Natural killer cell (primary cell): ENCODE results near the gene SCN1A. TPM values are rescaled to one million over a fixed set of nuclear protein-coding genes. Genes with fewer than 3 reads are reported as not detected.

Experiments
- ATAC-seq, 3 donors: fragments of 150-1000 bp in 2 of 3; fragments of 200-7000 bp in 1 of 3; cut with Tn5 transposase; 1 replicate in 1 of 3; 2 replicates in 2 of 3; pipeline ENCODE4 v1.10.0; 2021; ENCODE audit warnings: mild to moderate bottlenecking in 2 of 3, moderate library complexity in 2 of 3
- DNase-seq, 2 donors: peaks; one replicate each; pipeline versions ENCODE4 v3.0.0 to v3.0.0-alpha.2; 2013 to 2021; ENCODE audit warnings: mixed read lengths in 1 of 2
- H3K27ac ChIP-seq: one replicate; pipeline ENCODE4 v1.5.1; 2013; ENCODE audit warnings: mild to moderate bottlenecking, low read length
- H3K27me3 ChIP-seq: one replicate; pipeline ENCODE4 v1.6.1; 2013; ENCODE audit warnings: low read length; ENCODE audit not compliant: control insufficient read depth, insufficient read depth
- H3K36me3 ChIP-seq: one replicate; pipeline ENCODE4 v1.6.1; 2013; ENCODE audit warnings: low read length; ENCODE audit not compliant: control insufficient read depth, insufficient read depth
- H3K4me1 ChIP-seq: one replicate; pipeline ENCODE4 v1.6.1; 2013; ENCODE audit warnings: low read length; ENCODE audit not compliant: control insufficient read depth, insufficient read depth
- H3K4me3 ChIP-seq: one replicate; pipeline ENCODE4 v1.5.1; 2013; ENCODE audit warnings: low read length
- H3K9me3 ChIP-seq: one replicate; pipeline ENCODE4 v1.6.1; 2013; ENCODE audit warnings: low read length; ENCODE audit not compliant: control insufficient read depth, insufficient read depth
- H3K27ac Mint-ChIP-seq, 2 donors: one replicate each; pipeline ENCODE4 v1.8.0; 2022; ENCODE audit warnings: mild to moderate bottlenecking in 2 of 2, mixed read lengths in 2 of 2, moderate library complexity in 1 of 2
- H3K27me3 Mint-ChIP-seq, 2 donors: one replicate each; pipeline ENCODE4 v1.8.0; 2022; ENCODE audit warnings: low read depth in 2 of 2, mixed read lengths in 2 of 2
- H3K36me3 Mint-ChIP-seq: one replicate; pipeline ENCODE4 v1.8.0; 2022; ENCODE audit warnings: mixed read lengths
- H3K4me1 Mint-ChIP-seq, 2 donors: one replicate each; pipeline ENCODE4 v1.8.0; 2022; ENCODE audit warnings: mixed read lengths in 2 of 2
- H3K4me3 Mint-ChIP-seq: one replicate; pipeline ENCODE4 v1.8.0; 2022; ENCODE audit warnings: mild to moderate bottlenecking, moderate library complexity, mixed read lengths
- H3K9me3 Mint-ChIP-seq, 2 donors: one replicate each; pipeline ENCODE4 v1.8.0; 2022; ENCODE audit warnings: mixed read lengths in 2 of 2
- CTCF ChIP-seq: fragments of 200-600 bp; IDR thresholded peaks from one replicate; pipeline ENCODE4 v1.8.0; 2022; ENCODE audit warnings: antibody characterized with exemption
- WGBS: methylation state at CpG from one replicate; pipeline ENCODE4 v1.1.7; 2013; ENCODE audit warnings: missing lambda C conversion rate; ENCODE audit not compliant: insufficient coverage; 5-methylcytosine and 5-hydroxymethylcytosine counted together
- intact Hi-C: fragments of 100-400 bp; cut with micrococcal nuclease; formaldehyde crosslinking; loops from one replicate; pipeline ENCODE4 v1.14.2; 2022
- total RNA-seq, 4 donors: library from RNA; stranded (reverse); fragments of 120-200 nt in 1 of 4; gene quantifications; one replicate each; pipeline versions ENCODE4 v1.2.3 to v1.2.4, GENCODE V29; 2013 to 2022

Gene SCN1A
- total RNA-seq, 3 donors from 2014 or later (not counting 1 experiment from before 2014, with no cell fraction given): not detected

GRCh38 chr2:166092889-166093288, 34.9 kb downstream of the SCN1A start:
- H3K36me3 Mint-ChIP-seq: no peaks in the 10 kb centered on the region
- H3K4me3 Mint-ChIP-seq: no peak overlapping the region
- TF ChIP-seq CTCF: no peak
- Histone ChIP-seq H3K9me3 (no peaks in the 10 kb centered on the region), H3K36me3 (no peaks in the 10 kb centered on the region), H3K4me3 (no peak overlapping the region), H3K27ac (no peak overlapping the region), H3K27me3 (no peaks in the 10 kb centered on the region), H3K4me1 (no peaks in the 10 kb centered on the region)
- no peak overlapping the region for H3K27ac Mint-ChIP-seq
- intact Hi-C loops: no loop called here
- no peaks in the 10 kb centered on the region for H3K9me3 Mint-ChIP-seq
- no peaks in the 10 kb centered on the region for H3K27me3 Mint-ChIP-seq
- ATAC-seq (peak in 1 of 3 donors; percentile 21), DNase-seq (no peak)
- WGBS: 95% methylated on average over 3 of the region's 3 CpGs
- H3K4me1 Mint-ChIP-seq: no peaks in the 10 kb centered on the region

GRCh38 chr2:166091439-166091838, 36.4 kb downstream of the SCN1A start:
- H3K9me3 Mint-ChIP-seq: no peaks in the 10 kb centered on the region
- no peak overlapping the region for H3K27ac ChIP-seq
- WGBS: 34% methylated on average over 3 of the region's 3 CpGs

DNA sequence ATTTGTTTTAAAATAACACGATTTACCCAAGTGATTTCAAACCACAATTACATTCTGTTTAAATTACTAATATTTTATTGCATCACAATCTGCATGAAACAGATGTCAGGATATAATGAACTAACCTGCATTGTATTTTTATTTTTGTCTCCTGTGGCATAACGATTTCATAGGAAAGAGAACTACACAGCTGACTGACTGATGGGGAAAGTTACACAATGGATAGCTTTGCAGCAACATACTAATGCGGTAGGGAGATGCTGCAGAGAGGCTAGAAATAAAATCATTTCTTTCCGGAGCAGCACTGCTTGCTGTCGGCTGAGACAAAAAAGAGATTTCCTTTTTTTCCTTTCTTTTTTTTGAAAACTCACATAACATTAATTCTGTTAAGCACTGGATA, 36.9 kb downstream of the SCN1A start:
- no peaks in the 10 kb centered on the region for H3K9me3 ChIP-seq
- Mint-ChIP-seq H3K4me1 (no peaks in the 10 kb centered on the region), H3K27ac (no peak overlapping the region), H3K4me3 (no peak overlapping the region), H3K9me3 (no peaks in the 10 kb centered on the region), H3K36me3 (no peaks in the 10 kb centered on the region), H3K27me3 (no peaks in the 10 kb centered on the region)
- no peaks in the 10 kb centered on the region for H3K4me1 ChIP-seq
- H3K4me3 ChIP-seq: no peak overlapping the region
- H3K27me3 ChIP-seq: no peaks in the 10 kb centered on the region
- no peak overlapping the region for H3K27ac ChIP-seq
- intact Hi-C loops: no loop called here
- no peaks in the 10 kb centered on the region for H3K36me3 ChIP-seq
- no peak for DNase-seq
- ATAC-seq: no peak
- 75% methylated on average over 4 of the region's 5 CpGs for WGBS
- no peak for TF ChIP-seq CTCF

More at GRCh38 chr2:166091439-166091838, 36.4 kb downstream of the SCN1A start:
- ATAC-seq: no peak
- H3K4me1 Mint-ChIP-seq: no peaks in the 10 kb centered on the region
- TF ChIP-seq CTCF: no peak
- Histone ChIP-seq H3K4me1 (no peaks in the 10 kb centered on the region), H3K36me3 (no peaks in the 10 kb centered on the region), H3K27me3 (no peaks in the 10 kb centered on the region), H3K9me3 (no peaks in the 10 kb centered on the region), H3K4me3 (no peak overlapping the region)
- intact Hi-C loops: no loop called here
- H3K27me3 Mint-ChIP-seq: no peaks in the 10 kb centered on the region
- H3K36me3 Mint-ChIP-seq: no peaks in the 10 kb centered on the region
- no peak for DNase-seq
- H3K4me3 Mint-ChIP-seq: no peak overlapping the region
- no peak overlapping the region for H3K27ac Mint-ChIP-seq

GRCh38 chr2:166090346-166090745, 37.5 kb downstream of the SCN1A start:
- TF ChIP-seq CTCF: no peak
- Mint-ChIP-seq H3K4me1 (no peaks in the 10 kb centered on the region), H3K27me3 (no peaks in the 10 kb centered on the region), H3K27ac (no peak overlapping the region), H3K36me3 (no peaks in the 10 kb centered on the region), H3K9me3 (no peaks in the 10 kb centered on the region), H3K4me3 (no peak overlapping the region)
- 75% methylated on average over 1 of the region's 2 CpGs for WGBS
- no peaks in the 10 kb centered on the region for H3K27me3 ChIP-seq
- no peak overlapping the region for H3K4me3 ChIP-seq
- DNase-seq (no peak), ATAC-seq (no peak)
- intact Hi-C loops: no loop called here
- H3K27ac ChIP-seq: no peak overlapping the region
- H3K36me3 ChIP-seq: no peaks in the 10 kb centered on the region
- H3K4me1 ChIP-seq: no peaks in the 10 kb centered on the region
- no peaks in the 10 kb centered on the region for H3K9me3 ChIP-seq
